IPS-18a (cell line): ENCODE data around the gene STT3B.
"Not testable (repeated sequence)": the region's sequence is repeated elsewhere in the genome, so short reads cannot be mapped to it uniquely, and the experiment has no call there.

Experiments used
- H3K27ac ChIP-seq: one replicate; pipeline ENCODE4 v1.5.1; 2013; ENCODE audit warnings: low read length
- H3K27me3 ChIP-seq: one replicate; pipeline ENCODE4 v1.6.1; 2013; ENCODE audit warnings: mild to moderate bottlenecking, low read length; ENCODE audit not compliant: control insufficient read depth, insufficient read depth
- H3K36me3 ChIP-seq: one replicate; pipeline ENCODE4 v1.6.1; 2013; ENCODE audit warnings: low read depth, low read length; ENCODE audit not compliant: control insufficient read depth
- H3K4me1 ChIP-seq: one replicate; pipeline ENCODE4 v1.6.1; 2013; ENCODE audit warnings: low read depth, low read length; ENCODE audit not compliant: control insufficient read depth
- H3K4me3 ChIP-seq: one replicate; pipeline ENCODE4 v1.5.1; 2013; ENCODE audit warnings: low read length
- H3K9ac ChIP-seq: one replicate; pipeline ENCODE4 v1.6.1; 2013; ENCODE audit warnings: mild to moderate bottlenecking, low read length, moderate library complexity
- H3K9me3 ChIP-seq: one replicate; pipeline ENCODE4 v1.6.1; 2013; ENCODE audit warnings: low read depth, low read length; ENCODE audit not compliant: control insufficient read depth

Gene STT3B

GRCh38 chr3:31576521-31576920 is 43.8 kb downstream of the STT3B start:
- no peak overlapping the region for H3K4me3 ChIP-seq
- H3K27ac ChIP-seq, result no peak overlapping the region
- H3K9ac ChIP-seq, result no peak overlapping the region
- no peaks in the 10 kb centered on the region for H3K27me3 ChIP-seq
- H3K4me1 ChIP-seq, result peaks cover 22% of the 10 kb centered on the region
- H3K36me3 ChIP-seq, result peaks cover 13% of the 10 kb centered on the region
- H3K9me3 ChIP-seq, result no peaks in the 10 kb centered on the region

- Histone ChIP-seq H3K9me3 (no peaks in the 10 kb centered on the region), H3K27ac (no peak overlapping the region), H3K9ac (no peak overlapping the region), H3K27me3 (no peaks in the 10 kb centered on the region), H3K4me1 (peaks cover 21% of the 10 kb centered on the region), H3K4me3 (no peak overlapping the region), H3K36me3 (peaks cover 13% of the 10 kb centered on the region)
Measured at GRCh38 chr3:31577232-31577631, 44.5 kb downstream of the STT3B start.

DNA sequence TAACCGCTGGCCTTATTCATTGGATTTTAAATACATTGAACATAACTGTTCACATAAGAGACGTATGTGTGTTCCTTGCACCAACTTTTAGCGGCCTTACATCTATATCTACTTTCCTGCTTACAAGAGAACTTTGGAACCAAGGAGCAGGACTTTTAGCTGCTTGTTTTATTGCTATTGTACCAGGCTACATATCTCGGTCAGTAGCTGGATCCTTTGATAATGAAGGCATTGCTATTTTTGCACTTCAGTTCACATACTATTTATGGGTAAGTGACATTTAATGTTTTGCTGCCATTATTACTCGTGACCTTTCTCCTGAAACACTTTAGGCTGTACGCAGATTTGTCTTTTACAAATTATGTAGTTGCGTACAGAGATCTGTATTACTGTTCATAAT is 47.1 kb downstream of the STT3B start:
- H3K9me3 ChIP-seq, result no peaks in the 10 kb centered on the region
- no peak overlapping the region for H3K4me3 ChIP-seq
- no peak overlapping the region for H3K27ac ChIP-seq
- peaks cover 13% of the 10 kb centered on the region for H3K36me3 ChIP-seq
- peaks cover 3% of the 10 kb centered on the region for H3K4me1 ChIP-seq
- H3K27me3 ChIP-seq, result no peaks in the 10 kb centered on the region
- H3K9ac ChIP-seq, result no peak overlapping the region

DNA sequence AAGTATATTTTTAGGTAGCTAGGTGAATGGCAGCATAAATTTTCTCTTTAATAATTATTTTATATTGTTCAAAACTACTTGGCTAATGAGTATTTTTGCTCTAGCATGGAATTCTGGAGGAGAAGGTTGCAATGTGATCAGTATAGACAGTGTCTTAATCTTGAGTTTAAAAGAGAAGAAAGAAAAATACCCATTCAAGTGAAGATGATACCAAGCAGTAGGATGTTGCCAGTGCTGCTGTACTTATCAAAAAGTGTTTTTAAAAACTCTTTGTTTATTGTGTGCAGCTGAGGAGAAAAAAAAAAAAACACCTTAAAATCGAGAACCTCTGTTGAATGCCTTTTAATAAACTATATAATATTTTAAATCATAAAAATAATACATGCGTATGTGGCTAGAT is 47.9 kb downstream of the STT3B start:
- Histone ChIP-seq H3K27ac (no peak overlapping the region), H3K36me3 (peaks cover 13% of the 10 kb centered on the region), H3K9me3 (no peaks in the 10 kb centered on the region), H3K9ac (no peak overlapping the region), H3K4me3 (no peak overlapping the region), H3K4me1 (no peaks in the 10 kb centered on the region), H3K27me3 (no peaks in the 10 kb centered on the region)

DNA sequence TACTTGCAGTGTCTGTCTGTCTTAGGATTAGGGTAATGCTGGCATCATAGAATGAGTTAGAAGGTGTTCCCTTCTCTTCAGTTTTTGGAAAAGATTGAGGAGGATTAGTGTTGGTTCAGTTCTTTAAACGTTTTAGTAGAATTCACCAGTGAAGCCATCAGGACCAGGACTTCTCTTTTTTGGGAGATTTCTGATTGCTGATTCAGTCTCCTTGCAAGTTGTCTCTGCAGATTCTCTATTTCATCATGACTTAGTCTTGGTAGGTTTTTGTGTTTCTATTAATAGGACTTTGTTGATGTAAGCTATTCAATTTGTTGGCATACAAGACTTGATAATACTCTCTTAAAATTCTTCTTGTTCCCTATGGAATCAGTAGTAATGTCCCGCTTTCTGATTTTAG is 48.9 kb downstream of the STT3B start:
- H3K36me3 ChIP-seq, result peaks cover 13% of the 10 kb centered on the region
- H3K4me3 ChIP-seq, result no peak overlapping the region
- no peaks in the 10 kb centered on the region for H3K9me3 ChIP-seq
- H3K4me1 ChIP-seq, result no peaks in the 10 kb centered on the region
- H3K9ac ChIP-seq, result no peak overlapping the region
- H3K27me3 ChIP-seq, result no peaks in the 10 kb centered on the region
- H3K27ac ChIP-seq, result no peak overlapping the region

GRCh38 chr3:31589228-31589627 is 56.5 kb downstream of the STT3B start:
- H3K9ac ChIP-seq, result no peak overlapping the region
- no peak overlapping the region for H3K4me3 ChIP-seq
- H3K27ac ChIP-seq, result no peak overlapping the region
- H3K36me3 ChIP-seq, result peaks cover 6% of the 10 kb centered on the region
- peaks cover 7% of the 10 kb centered on the region for H3K9me3 ChIP-seq
- H3K27me3 ChIP-seq, result no peaks in the 10 kb centered on the region
- H3K4me1 ChIP-seq, result no peaks in the 10 kb centered on the region

GRCh38 chr3:31590650-31591049 is 57.9 kb downstream of the STT3B start:
- H3K27ac ChIP-seq, result no peak overlapping the region
- H3K4me1 ChIP-seq, result no peaks in the 10 kb centered on the region
- H3K9ac ChIP-seq, result no peak overlapping the region
- H3K9me3 ChIP-seq, result peaks cover 7% of the 10 kb centered on the region
- H3K27me3 ChIP-seq, result no peaks in the 10 kb centered on the region
- H3K4me3 ChIP-seq, result no peak overlapping the region
- H3K36me3 ChIP-seq, result peaks cover 12% of the 10 kb centered on the region

DNA sequence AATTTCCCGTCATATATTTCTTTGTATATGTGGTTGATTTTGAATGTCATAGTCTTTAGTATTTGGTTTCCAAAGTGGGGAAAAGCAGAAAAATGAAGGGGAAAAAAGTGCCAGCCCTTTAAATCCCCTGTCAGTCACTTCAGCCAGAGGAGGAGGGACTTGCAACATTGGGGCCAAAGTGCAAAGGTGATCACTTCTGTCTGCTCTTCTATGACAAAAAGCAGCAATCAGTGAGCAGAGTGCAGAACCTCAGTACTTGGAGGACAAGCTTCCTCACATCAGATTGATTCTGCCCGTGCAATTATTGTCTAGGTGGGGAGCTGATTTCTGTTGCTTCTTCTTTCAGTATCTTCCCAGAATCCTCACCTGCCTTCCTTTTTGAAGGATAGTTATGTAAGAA is 60.0 kb downstream of the STT3B start:
- Histone ChIP-seq H3K9ac (no peak overlapping the region), H3K36me3 (peaks cover 12% of the 10 kb centered on the region), H3K27ac (no peak overlapping the region), H3K4me1 (no peaks in the 10 kb centered on the region), H3K9me3 (peaks cover 7% of the 10 kb centered on the region), H3K4me3 (no peak overlapping the region), H3K27me3 (no peaks in the 10 kb centered on the region)

DNA sequence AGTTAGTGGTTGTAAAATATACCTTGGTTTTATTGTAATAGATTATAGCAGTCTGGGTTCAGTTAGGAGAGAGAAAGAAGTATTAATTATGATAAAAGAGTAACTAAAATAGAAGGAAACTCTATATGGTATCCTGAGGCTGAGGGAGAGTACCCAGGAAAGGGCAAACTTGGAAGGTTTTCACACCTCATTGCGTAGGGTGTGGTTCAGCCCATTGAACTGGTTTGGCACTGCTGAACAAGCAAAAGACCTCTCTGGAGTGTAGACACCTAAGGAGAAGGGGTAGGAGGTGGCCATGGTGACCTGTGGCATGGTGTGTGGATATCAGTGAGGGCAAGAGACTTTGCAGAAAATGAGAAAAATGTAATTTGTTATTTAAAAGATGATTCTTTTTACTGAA is 63.5 kb downstream of the STT3B start:
- H3K27ac ChIP-seq, result no peak overlapping the region
- no peak overlapping the region for H3K4me3 ChIP-seq
- H3K27me3 ChIP-seq, result no peaks in the 10 kb centered on the region
- no peak overlapping the region for H3K9ac ChIP-seq
- no peaks in the 10 kb centered on the region for H3K4me1 ChIP-seq
- no peaks in the 10 kb centered on the region for H3K9me3 ChIP-seq
- H3K36me3 ChIP-seq, result peaks cover 7% of the 10 kb centered on the region

GRCh38 chr3:31600431-31600830 is 67.7 kb downstream of the STT3B start:
- H3K9ac ChIP-seq, result no peak overlapping the region
- H3K27ac ChIP-seq, result no peak overlapping the region
- H3K27me3 ChIP-seq, result no peaks in the 10 kb centered on the region
- H3K9me3 ChIP-seq, result peaks cover 9% of the 10 kb centered on the region
- peaks cover 4% of the 10 kb centered on the region for H3K36me3 ChIP-seq
- H3K4me1 ChIP-seq, result no peaks in the 10 kb centered on the region
- no peak overlapping the region for H3K4me3 ChIP-seq

DNA sequence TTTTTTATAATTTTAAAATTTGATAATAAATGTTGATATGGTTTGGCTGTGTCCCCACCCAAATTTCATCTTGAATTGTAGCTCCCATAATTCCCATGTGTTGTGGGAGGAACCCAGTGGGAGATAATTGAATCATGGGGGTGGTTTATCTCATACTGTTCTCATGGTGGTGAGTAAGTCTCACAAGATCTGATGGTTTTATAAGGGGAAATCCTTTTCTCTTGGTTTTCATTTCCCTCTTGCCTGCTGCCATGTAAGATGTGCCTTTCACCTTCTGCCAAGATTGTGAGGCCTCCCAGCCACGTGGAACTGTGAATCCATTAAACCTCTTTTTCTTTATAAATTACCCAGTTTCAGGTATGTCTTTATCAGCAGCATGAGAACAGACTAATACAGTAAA is 72.6 kb downstream of the STT3B start:
- H3K27me3 ChIP-seq, H3K27ac ChIP-seq, H3K4me3 ChIP-seq, H3K4me1 ChIP-seq, H3K9ac ChIP-seq: not testable (repeated sequence)
- Histone ChIP-seq H3K9me3 (peaks cover 14% of the 10 kb centered on the region), H3K36me3 (peaks cover 11% of the 10 kb centered on the region)

DNA sequence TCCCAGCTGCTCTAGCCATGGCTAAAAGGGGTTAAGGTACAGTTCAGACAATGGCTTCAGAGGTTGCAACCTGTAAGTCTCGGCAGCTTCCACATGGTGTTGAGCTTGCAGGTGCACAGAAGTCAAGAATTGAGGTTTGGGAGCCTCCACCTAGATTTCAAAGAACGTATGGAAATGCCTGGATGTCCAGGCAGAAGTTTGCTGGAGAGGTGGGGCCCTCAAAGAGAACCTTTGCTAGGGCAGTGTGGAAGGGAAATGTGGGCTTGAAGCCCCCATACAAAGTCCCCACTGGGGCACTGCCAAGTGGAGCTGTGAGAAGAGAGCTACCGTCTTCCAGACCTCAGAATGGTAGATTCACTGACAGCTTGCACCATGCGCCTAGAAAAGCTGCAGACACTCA is 73.7 kb downstream of the STT3B start:
- peaks cover 8% of the 10 kb centered on the region for H3K36me3 ChIP-seq
- H3K27me3 ChIP-seq, result no peaks in the 10 kb centered on the region
- H3K4me1 ChIP-seq, result no peaks in the 10 kb centered on the region

More for the DNA sequence above, 73.7 kb downstream of the STT3B start:
- H3K4me3 ChIP-seq, result no peak overlapping the region
- H3K27ac ChIP-seq, result no peak overlapping the region
- no peak overlapping the region for H3K9ac ChIP-seq
- H3K9me3 ChIP-seq, result peaks cover 14% of the 10 kb centered on the region
